HL-60 (cell line): ENCODE results near the gene DEPDC1B.

ENCODE experiments used
- DNase-seq, 2 experiments: peaks; one replicate each; pipeline ENCODE4 v3.0.0-alpha.2; 2010 to 2020; ENCODE audit warnings: low read depth in 1 of 2, low spot score in 1 of 2
- H3K27ac ChIP-seq: fragments of 250-450 bp; sonication (Bioruptor Pico); replicated peaks from 2 replicates; pipeline ENCODE4 v1.5.1; 2020; ENCODE audit warnings: mild to moderate bottlenecking, moderate library complexity
- H3K27me3 ChIP-seq: fragments of 250-450 bp; sonication (Bioruptor Pico); 2 replicates; pipeline ENCODE4 v1.5.1; 2021; ENCODE audit warnings: mild to moderate bottlenecking, moderate library complexity; ENCODE audit not compliant: insufficient read depth, poor library complexity, severe bottlenecking
- H3K4me3 ChIP-seq: replicated peaks from 2 replicates; pipeline ENCODE4 v1.5.1; 2011; ENCODE audit warnings: mild to moderate bottlenecking, control low read depth, low read length; ENCODE audit not compliant: insufficient read depth
- GABPA ChIP-seq: IDR thresholded peaks from 2 replicates; pipeline ENCODE4 v1.6.1; 2012; ENCODE audit warnings: low read depth
- POLR2AphosphoS5 ChIP-seq: IDR thresholded peaks from 2 replicates; pipeline ENCODE4 v1.6.1; 2012; ENCODE audit warnings: low read depth
- SPI1 ChIP-seq: IDR thresholded peaks from 2 replicates; pipeline ENCODE4 v1.6.1; 2012; ENCODE audit warnings: low read depth, mild to moderate bottlenecking, borderline replicate concordance
- TF ChIP-seq, protein P1 (sequence below): IDR thresholded peaks from 2 replicates; pipeline ENCODE4 v1.6.1; 2012; ENCODE audit warnings: low read depth; ENCODE audit not compliant: insufficient replicate concordance
- TF ChIP-seq, protein P2 (sequence below): IDR thresholded peaks from one replicate; pipeline ENCODE4 v1.5.1; 2011; ENCODE audit warnings: low read length, control low read depth, inconsistent platforms; ENCODE audit not compliant: insufficient read depth

The DEPDC1B gene

DNA sequence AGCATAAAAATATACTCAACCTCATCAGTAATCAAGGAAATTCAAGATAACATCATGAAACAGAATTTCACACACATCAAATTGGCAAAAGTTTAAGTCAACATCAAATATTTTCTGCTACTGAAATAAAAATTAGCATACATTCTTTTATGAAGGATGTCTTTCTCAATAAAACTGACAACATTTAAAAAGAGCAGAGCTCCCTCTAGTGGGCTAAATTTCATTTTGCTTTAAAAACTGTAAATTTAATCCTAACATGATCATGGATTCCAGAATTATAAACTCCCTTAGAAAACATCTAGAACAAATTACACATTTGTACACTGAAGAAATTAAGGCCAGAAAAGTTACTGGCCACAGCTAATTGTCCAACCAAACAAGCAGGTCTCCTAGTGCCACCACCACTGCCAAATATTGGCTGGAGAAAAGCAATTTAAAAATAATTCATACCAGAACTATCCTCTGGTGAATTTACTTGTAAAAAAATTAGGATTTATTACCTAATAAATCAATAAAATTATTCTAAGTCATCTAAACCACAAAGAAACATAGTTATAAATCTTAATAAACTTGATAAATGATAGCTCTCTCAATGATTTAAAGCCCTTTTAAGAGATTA is 31.2 kb downstream of the DEPDC1B start:
- Histone ChIP-seq H3K27me3 (no peaks in the 10 kb centered on the region), H3K4me3 (no peak overlapping the region), H3K27ac (no peak overlapping the region)
- TF ChIP-seq POLR2AphosphoS5, result no peak
- TF ChIP-seq, protein P1, sequence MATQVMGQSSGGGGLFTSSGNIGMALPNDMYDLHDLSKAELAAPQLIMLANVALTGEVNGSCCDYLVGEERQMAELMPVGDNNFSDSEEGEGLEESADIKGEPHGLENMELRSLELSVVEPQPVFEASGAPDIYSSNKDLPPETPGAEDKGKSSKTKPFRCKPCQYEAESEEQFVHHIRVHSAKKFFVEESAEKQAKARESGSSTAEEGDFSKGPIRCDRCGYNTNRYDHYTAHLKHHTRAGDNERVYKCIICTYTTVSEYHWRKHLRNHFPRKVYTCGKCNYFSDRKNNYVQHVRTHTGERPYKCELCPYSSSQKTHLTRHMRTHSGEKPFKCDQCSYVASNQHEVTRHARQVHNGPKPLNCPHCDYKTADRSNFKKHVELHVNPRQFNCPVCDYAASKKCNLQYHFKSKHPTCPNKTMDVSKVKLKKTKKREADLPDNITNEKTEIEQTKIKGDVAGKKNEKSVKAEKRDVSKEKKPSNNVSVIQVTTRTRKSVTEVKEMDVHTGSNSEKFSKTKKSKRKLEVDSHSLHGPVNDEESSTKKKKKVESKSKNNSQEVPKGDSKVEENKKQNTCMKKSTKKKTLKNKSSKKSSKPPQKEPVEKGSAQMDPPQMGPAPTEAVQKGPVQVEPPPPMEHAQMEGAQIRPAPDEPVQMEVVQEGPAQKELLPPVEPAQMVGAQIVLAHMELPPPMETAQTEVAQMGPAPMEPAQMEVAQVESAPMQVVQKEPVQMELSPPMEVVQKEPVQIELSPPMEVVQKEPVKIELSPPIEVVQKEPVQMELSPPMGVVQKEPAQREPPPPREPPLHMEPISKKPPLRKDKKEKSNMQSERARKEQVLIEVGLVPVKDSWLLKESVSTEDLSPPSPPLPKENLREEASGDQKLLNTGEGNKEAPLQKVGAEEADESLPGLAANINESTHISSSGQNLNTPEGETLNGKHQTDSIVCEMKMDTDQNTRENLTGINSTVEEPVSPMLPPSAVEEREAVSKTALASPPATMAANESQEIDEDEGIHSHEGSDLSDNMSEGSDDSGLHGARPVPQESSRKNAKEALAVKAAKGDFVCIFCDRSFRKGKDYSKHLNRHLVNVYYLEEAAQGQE, result no peak
- TF ChIP-seq GABPA, result no peak
- no peak for TF ChIP-seq SPI1
- TF ChIP-seq, protein P2, sequence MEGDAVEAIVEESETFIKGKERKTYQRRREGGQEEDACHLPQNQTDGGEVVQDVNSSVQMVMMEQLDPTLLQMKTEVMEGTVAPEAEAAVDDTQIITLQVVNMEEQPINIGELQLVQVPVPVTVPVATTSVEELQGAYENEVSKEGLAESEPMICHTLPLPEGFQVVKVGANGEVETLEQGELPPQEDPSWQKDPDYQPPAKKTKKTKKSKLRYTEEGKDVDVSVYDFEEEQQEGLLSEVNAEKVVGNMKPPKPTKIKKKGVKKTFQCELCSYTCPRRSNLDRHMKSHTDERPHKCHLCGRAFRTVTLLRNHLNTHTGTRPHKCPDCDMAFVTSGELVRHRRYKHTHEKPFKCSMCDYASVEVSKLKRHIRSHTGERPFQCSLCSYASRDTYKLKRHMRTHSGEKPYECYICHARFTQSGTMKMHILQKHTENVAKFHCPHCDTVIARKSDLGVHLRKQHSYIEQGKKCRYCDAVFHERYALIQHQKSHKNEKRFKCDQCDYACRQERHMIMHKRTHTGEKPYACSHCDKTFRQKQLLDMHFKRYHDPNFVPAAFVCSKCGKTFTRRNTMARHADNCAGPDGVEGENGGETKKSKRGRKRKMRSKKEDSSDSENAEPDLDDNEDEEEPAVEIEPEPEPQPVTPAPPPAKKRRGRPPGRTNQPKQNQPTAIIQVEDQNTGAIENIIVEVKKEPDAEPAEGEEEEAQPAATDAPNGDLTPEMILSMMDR, result no peak
- no peak for DNase-seq

DNA sequence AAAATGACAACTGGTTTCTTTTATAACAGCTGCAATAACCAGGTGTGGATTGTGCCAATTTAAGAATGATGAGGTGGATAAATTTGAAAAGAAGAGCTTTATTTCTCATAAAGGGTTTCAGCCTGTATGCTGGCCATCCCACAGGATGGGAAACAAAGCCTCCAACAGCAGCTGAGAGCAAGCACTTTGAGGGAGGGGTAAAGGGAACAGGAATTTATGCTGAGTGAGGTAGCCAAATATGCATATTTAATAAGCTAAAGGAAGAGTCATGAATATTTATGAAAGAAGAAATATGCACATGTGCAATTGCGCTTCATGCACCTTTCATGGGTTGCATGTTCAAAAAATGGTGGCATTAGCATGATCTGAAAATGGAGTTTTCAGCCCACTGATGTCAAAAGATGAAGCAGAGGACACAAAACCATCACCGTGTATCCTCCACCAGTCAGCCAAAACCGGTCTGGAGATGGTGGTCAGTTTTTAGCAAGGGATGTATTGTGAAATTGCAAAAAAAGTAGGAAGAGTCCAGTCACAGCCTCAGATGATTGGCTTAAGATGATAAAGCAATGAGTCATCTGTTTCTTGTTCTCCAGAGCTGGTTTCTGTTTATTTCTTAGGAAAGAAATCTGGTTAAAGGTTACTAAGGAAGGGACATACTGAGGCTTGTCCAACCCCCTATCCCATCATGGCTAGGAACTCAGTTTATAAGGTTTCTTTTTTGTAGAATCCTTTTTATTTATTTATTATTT is 47.9 kb downstream of the DEPDC1B start:
- Histone ChIP-seq H3K27ac (no peak overlapping the region), H3K27me3 (no peaks in the 10 kb centered on the region), H3K4me3 (no peak overlapping the region)
- TF ChIP-seq SPI1 (no peak), POLR2AphosphoS5 (no peak), GABPA (no peak)
- TF ChIP-seq, protein P2, result no peak
- TF ChIP-seq, protein P1, result no peak
- peak; percentile 1 to 35 for DNase-seq

DNA sequence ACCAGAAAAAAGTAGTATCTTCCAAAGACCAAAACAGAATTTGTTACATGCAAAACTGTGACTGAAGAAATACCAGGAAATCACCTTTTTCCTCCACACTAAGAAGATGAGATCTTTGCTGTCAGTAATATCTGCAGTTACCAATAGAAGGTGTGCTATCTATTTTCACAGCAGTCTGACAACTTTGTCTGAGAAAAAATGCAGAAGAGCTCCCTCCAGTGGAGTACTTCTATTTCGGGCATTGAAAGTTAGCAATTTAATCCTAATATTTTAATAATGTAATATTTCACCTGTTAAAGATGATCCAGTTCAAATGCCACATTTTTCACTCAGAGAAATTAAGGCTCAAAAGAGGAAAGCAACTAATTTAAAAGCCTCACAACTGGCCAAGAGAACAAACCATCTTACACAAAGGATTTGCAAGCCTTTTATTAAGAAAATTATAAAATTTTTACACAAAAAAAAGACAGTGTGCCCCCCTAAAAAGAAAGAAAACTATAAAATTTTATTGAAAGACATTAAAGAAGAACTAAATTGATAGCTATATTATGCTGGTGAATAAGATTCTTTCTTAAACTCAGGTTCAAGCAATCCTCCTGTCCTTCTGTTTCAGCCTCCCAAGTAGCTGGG is 50.6 kb downstream of the DEPDC1B start:
- DNase-seq, result peak; percentile 1 to 8
- TF ChIP-seq, protein P1, result no peak
- TF ChIP-seq, protein P2, result no peak
- no peak for TF ChIP-seq GABPA
- TF ChIP-seq SPI1, result no peak
- TF ChIP-seq POLR2AphosphoS5, result no peak
- no peaks in the 10 kb centered on the region for H3K27me3 ChIP-seq
- H3K27ac ChIP-seq, result no peak overlapping the region
- no peak overlapping the region for H3K4me3 ChIP-seq
